ENCODE results near the gene SPACA4.
A peak's percentile ranks its signal among the peaks of the same experiment; 100 is the strongest.
"Not testable (repeated sequence)": the region's sequence is repeated elsewhere in the genome, so short reads cannot be mapped to it uniquely, and the experiment has no call there.

SPACA4 gene

GRCh38 chr19:48630296-48631063 lies 23.9 kb downstream of the SPACA4 start:
- no peak for DNase-seq (ENCODE audit: low read depth)
- peak; percentile 33; the same call in 1 of the 2 replicates for TF ChIP-seq CTCF (IDR thresholded peaks at IDR 0.05; ENCODE audit: control insufficient read depth, extremely low read depth, insufficient read depth)
- peak overlapping the region; percentile 29 for H3K4me3 ChIP-seq (ENCODE audit: low read depth, low read length)

- H3K4me3 ChIP-seq (ENCODE audit: low read depth, low read length), result no peak overlapping the region
- no peak for TF ChIP-seq CTCF (IDR thresholded peaks at IDR 0.05; ENCODE audit: control insufficient read depth, extremely low read depth, insufficient read depth)
- no peak for DNase-seq (ENCODE audit: low read depth)
Measured at GRCh38 chr19:48631225-48631624, 24.7 kb downstream of the SPACA4 start.

GRCh38 chr19:48632286-48632685 lies 25.7 kb downstream of the SPACA4 start:
- H3K4me3 ChIP-seq (ENCODE audit: low read depth, low read length); DNase-seq (ENCODE audit: low read depth): not testable (repeated sequence)

GRCh38 chr19:48632692-48633147 lies 26.2 kb downstream of the SPACA4 start:
- DNase-seq (ENCODE audit: low read depth), result no peak
- no peak for TF ChIP-seq CTCF (IDR thresholded peaks at IDR 0.05; ENCODE audit: control insufficient read depth, extremely low read depth, insufficient read depth)

GRCh38 chr19:48633148-48634035 lies 26.9 kb downstream of the SPACA4 start:
- H3K4me3 ChIP-seq (ENCODE audit: low read depth, low read length), result peak overlapping the region; percentile 43
- TF ChIP-seq CTCF (IDR thresholded peaks at IDR 0.05; ENCODE audit: control insufficient read depth, extremely low read depth, insufficient read depth), result no peak
- no peak for DNase-seq (ENCODE audit: low read depth)

More at GRCh38 chr19:48632692-48633147, 26.2 kb downstream of the SPACA4 start:
- H3K4me3 ChIP-seq (ENCODE audit: low read depth, low read length), result no peak overlapping the region

GRCh38 chr19:48634036-48634342 lies 27.4 kb downstream of the SPACA4 start:
- no peak for TF ChIP-seq CTCF (IDR thresholded peaks at IDR 0.05; ENCODE audit: control insufficient read depth, extremely low read depth, insufficient read depth)
- DNase-seq (ENCODE audit: low read depth), result no peak
- peak overlapping the region; percentile 43 for H3K4me3 ChIP-seq (ENCODE audit: low read depth, low read length)
